HepG2 (cell line): ENCODE data around the gene PTPN2. TPM values are rescaled to one million over a fixed set of nuclear protein-coding genes. Genes with fewer than 3 reads are reported as not detected.

Experiments used
- FOXP1 ChIP-seq, 2 experiments: fragments of 450-650 bp in 1 of 2; IDR thresholded peaks; 2 replicates each; pipeline ENCODE4 v1.6.1; 2017 to 2018; ENCODE audit warnings: antibody characterized with exemption in 1 of 2
- GLI4 ChIP-seq: sonication (generic); formaldehyde crosslinking; IDR thresholded peaks from 2 replicates; pipeline ENCODE4 v1.5.1; 2020; ENCODE audit warnings: missing genetic modification reagents, mild to moderate bottlenecking, moderate library complexity, borderline replicate concordance
- GTF2F1 ChIP-seq: fragments of 150-350 bp; IDR thresholded peaks from 2 replicates; pipeline ENCODE4 v1.6.1; 2014; ENCODE audit warnings: low read length
- IKZF1 ChIP-seq: fragments of 450-650 bp; IDR thresholded peaks from 2 replicates; pipeline ENCODE4 v1.7.1; 2016
- ISL2 ChIP-seq: sonication (generic); formaldehyde crosslinking; IDR thresholded peaks from 2 replicates; pipeline ENCODE4 v1.5.0; 2020; ENCODE audit warnings: missing genetic modification reagents
- SETDB1 ChIP-seq: sonication (generic); formaldehyde crosslinking; IDR thresholded peaks from 2 replicates; pipeline ENCODE4 v1.5.1; 2020; ENCODE audit warnings: missing genetic modification reagents, mild to moderate bottlenecking, borderline replicate concordance
- SKI ChIP-seq: fragments of 450-650 bp; IDR thresholded peaks from one replicate; pipeline ENCODE4 v1.6.1; 2018; ENCODE audit warnings: mild to moderate bottlenecking; ENCODE audit not compliant: partially characterized antibody
- SRSF9 ChIP-seq: fragments of 200-400 bp; formaldehyde crosslinking; IDR thresholded peaks from 2 replicates; pipeline ENCODE4 v1.6.1; 2018; ENCODE audit warnings: borderline replicate concordance, mild to moderate bottlenecking, low read depth, low read length; ENCODE audit not compliant: insufficient read depth, poor library complexity, severe bottlenecking
- ZBTB42 ChIP-seq: sonication (generic); formaldehyde crosslinking; IDR thresholded peaks from 2 replicates; pipeline ENCODE4 v1.5.0; 2020; ENCODE audit warnings: mild to moderate bottlenecking, missing genetic modification reagents
- ZBTB8A ChIP-seq: sonication (generic); formaldehyde crosslinking; IDR thresholded peaks from 2 replicates; pipeline ENCODE4 v1.4.0; 2020; ENCODE audit warnings: mild to moderate bottlenecking, low read depth, missing genetic modification reagents, borderline replicate concordance
- ZNF432 ChIP-seq: sonication (generic); formaldehyde crosslinking; IDR thresholded peaks from 2 replicates; pipeline ENCODE4 v1.5.0; 2020; ENCODE audit warnings: missing genetic modification reagents, mild to moderate bottlenecking, borderline replicate concordance
- polyA plus RNA-seq, 8 experiments: library from polyadenylated mRNA; depleted of rRNA in 3 of 8; stranded (reverse) in 7 of 8; unstranded in 1 of 8; fragments of >200 nt; fragmentation: Illumina TruSeq in 4 of 8; extraction: Trizol in 4 of 8; gene quantifications; 2 replicates each; pipeline versions ENCODE4 v1.2.1 to v1.2.3, GENCODE V29; 2011 to 2016; ENCODE audit warnings: low read depth in 4 of 8, missing spikeins in 1 of 8, mixed read lengths in 1 of 8; ENCODE audit not compliant: insufficient read depth in 1 of 8
- total RNA-seq, 5 experiments: library from RNA; depleted of rRNA; stranded (reverse); fragments of >200 nt; fragmentation: Illumina TruSeq; extraction: Trizol; gene quantifications; 2 replicates each; pipeline ENCODE4 v1.2.3, GENCODE V29; 2016; ENCODE audit warnings: low read depth in 1 of 5
- TF ChIP-seq, protein P1 (sequence below), 2 experiments: sonication (generic) in 1 of 2; formaldehyde crosslinking in 1 of 2; IDR thresholded peaks; 2 replicates each; pipeline versions ENCODE4 v1.5.1 to v1.6.1; 2011 to 2020; ENCODE audit warnings: borderline replicate concordance in 1 of 2, low read depth in 1 of 2, low read length in 1 of 2, mild to moderate bottlenecking in 1 of 2, missing genetic modification reagents in 1 of 2, moderate library complexity in 1 of 2
- TF ChIP-seq, protein P2 (sequence below): sonication (generic); formaldehyde crosslinking; IDR thresholded peaks from 2 replicates; pipeline ENCODE4 v1.4.0; 2020; ENCODE audit warnings: missing genetic modification reagents
- TF ChIP-seq, protein P3 (sequence below): sonication (generic); formaldehyde crosslinking; IDR thresholded peaks from 2 replicates; pipeline ENCODE4; 2020; ENCODE audit warnings: missing genetic modification reagents, mild to moderate bottlenecking, borderline replicate concordance
- TF ChIP-seq, protein P4 (sequence below): sonication (generic); formaldehyde crosslinking; IDR thresholded peaks from 2 replicates; pipeline ENCODE4 v1.4.0; 2020; ENCODE audit warnings: mild to moderate bottlenecking, missing genetic modification reagents
- TF ChIP-seq, protein P5 (sequence below): sonication (generic); formaldehyde crosslinking; IDR thresholded peaks from 2 replicates; pipeline ENCODE4 v1.5.1; 2020; ENCODE audit warnings: missing genetic modification reagents, mild to moderate bottlenecking, borderline replicate concordance
- TF ChIP-seq, protein P6 (sequence below): sonication (generic); formaldehyde crosslinking; IDR thresholded peaks from 2 replicates; pipeline ENCODE4 v1.8.1; 2023; ENCODE audit warnings: missing genetic modification reagents, mild to moderate bottlenecking, borderline replicate concordance

Gene PTPN2
- total and polyA plus RNA-seq, 2 of the 13 experiments (the other 11 are each of a cell fraction or from before 2014, with no cell fraction given): 24.9 to 41.5 TPM

DNA sequence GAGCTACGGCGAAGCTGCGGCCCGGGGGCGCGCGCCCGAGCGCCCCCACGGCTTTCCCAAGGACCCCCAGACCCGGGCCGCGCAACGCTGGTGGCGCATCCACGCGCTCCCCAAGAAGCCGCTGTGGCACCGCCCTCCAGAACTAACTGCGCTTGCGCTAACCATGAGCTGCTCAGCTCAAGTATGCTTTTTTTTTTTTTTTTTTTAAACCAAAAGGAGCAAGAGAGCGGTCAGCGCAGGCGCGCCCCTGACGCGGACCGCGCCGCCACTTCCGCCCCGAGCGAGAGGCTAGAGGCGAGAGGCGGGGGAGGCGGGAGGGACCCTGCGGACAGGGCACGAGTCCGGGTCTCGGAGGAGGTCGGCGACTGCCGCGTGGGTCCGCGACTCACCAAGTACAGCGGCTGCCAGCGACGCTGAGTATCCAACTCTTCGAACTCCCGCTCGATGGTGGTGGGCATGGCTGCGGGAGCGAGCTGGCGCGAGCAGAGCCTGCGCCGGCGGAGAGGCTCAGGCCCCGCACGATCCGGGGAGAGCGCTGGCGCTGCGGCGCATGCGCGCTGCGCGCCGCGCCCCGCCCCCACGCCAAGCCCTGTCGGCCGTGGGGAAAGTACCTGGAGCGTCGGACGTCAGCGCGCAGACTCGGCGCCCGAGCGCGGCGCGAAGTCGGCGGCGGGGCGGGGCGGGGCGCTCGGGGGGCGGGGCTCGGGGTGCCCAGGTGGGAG, at the start of gene PTPN2 (continued):
- TF ChIP-seq SRSF9 (no peak), ZBTB8A (CRISPR knock-in tag) (no peak), SKI (no peak), GLI4 (peak; percentile 67; the same call in 1 of the 2 replicates), SETDB1 (CRISPR knock-in tag) (no peak), GTF2F1 (peak; percentile 69; the same call in 1 of the 2 replicates), FOXP1 (IDR thresholded peaks at IDR 0.05) (no peak), FOXP1 (CRISPR knock-in tag; IDR thresholded peaks at IDR 0.05) (no peak), IKZF1 (no peak), ISL2 (CRISPR knock-in tag) (peak; percentile 56; the same call in 1 of the 2 replicates), ZBTB42 (no peak), ZNF432 (CRISPR knock-in tag) (no peak)
- TF ChIP-seq, protein P1, sequence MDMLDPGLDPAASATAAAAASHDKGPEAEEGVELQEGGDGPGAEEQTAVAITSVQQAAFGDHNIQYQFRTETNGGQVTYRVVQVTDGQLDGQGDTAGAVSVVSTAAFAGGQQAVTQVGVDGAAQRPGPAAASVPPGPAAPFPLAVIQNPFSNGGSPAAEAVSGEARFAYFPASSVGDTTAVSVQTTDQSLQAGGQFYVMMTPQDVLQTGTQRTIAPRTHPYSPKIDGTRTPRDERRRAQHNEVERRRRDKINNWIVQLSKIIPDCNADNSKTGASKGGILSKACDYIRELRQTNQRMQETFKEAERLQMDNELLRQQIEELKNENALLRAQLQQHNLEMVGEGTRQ (IDR thresholded peaks at IDR 0.05; ENCODE audit: low read depth, low read length): no peak
- TF ChIP-seq, protein P1 (CRISPR knock-in tag; IDR thresholded peaks at IDR 0.05; ENCODE audit: borderline replicate concordance): no peak
- TF ChIP-seq, protein P2, sequence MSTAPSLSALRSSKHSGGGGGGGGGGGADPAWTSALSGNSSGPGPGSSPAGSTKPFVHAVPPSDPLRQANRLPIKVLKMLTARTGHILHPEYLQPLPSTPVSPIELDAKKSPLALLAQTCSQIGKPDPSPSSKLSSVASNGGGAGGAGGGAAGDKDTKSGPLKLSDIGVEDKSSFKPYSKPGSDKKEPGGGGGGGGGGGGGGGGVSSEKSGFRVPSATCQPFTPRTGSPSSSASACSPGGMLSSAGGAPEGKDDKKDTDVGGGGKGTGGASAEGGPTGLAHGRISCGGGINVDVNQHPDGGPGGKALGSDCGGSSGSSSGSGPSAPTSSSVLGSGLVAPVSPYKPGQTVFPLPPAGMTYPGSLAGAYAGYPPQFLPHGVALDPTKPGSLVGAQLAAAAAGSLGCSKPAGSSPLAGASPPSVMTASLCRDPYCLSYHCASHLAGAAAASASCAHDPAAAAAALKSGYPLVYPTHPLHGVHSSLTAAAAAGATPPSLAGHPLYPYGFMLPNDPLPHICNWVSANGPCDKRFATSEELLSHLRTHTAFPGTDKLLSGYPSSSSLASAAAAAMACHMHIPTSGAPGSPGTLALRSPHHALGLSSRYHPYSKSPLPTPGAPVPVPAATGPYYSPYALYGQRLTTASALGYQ (CRISPR knock-in tag): no peak; the same call in 1 of the 2 replicates
- TF ChIP-seq, protein P3, sequence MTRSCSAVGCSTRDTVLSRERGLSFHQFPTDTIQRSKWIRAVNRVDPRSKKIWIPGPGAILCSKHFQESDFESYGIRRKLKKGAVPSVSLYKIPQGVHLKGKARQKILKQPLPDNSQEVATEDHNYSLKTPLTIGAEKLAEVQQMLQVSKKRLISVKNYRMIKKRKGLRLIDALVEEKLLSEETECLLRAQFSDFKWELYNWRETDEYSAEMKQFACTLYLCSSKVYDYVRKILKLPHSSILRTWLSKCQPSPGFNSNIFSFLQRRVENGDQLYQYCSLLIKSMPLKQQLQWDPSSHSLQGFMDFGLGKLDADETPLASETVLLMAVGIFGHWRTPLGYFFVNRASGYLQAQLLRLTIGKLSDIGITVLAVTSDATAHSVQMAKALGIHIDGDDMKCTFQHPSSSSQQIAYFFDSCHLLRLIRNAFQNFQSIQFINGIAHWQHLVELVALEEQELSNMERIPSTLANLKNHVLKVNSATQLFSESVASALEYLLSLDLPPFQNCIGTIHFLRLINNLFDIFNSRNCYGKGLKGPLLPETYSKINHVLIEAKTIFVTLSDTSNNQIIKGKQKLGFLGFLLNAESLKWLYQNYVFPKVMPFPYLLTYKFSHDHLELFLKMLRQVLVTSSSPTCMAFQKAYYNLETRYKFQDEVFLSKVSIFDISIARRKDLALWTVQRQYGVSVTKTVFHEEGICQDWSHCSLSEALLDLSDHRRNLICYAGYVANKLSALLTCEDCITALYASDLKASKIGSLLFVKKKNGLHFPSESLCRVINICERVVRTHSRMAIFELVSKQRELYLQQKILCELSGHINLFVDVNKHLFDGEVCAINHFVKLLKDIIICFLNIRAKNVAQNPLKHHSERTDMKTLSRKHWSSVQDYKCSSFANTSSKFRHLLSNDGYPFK (CRISPR knock-in tag): peak; percentile 89
- TF ChIP-seq, protein P4, sequence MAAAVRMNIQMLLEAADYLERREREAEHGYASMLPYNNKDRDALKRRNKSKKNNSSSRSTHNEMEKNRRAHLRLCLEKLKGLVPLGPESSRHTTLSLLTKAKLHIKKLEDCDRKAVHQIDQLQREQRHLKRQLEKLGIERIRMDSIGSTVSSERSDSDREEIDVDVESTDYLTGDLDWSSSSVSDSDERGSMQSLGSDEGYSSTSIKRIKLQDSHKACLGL (CRISPR knock-in tag): peak; percentile 77
- TF ChIP-seq, protein P5, sequence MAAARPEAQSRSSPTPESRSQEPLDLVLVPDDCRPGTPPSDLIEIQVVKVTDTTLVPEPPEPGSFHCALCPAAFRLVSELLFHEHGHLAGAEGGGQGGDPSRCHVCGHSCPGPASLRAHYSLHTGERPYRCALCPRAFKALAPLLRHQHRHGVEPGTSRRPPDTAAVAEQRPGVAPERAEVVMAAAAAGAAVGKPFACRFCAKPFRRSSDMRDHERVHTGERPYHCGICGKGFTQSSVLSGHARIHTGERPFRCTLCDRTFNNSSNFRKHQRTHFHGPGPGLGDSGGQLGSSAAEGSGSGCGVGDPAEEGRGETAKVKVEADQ (CRISPR knock-in tag): peak; percentile 92
- TF ChIP-seq, protein P6, sequence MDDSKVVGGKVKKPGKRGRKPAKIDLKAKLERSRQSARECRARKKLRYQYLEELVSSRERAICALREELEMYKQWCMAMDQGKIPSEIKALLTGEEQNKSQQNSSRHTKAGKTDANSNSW (CRISPR knock-in tag): peak; percentile 92
